DMS79 treated with DMSO at 0.1 percent for 48 hours (cell line): ENCODE measurements around the gene LRRC40.
"Not testable (repeated sequence)": the region's sequence is repeated elsewhere in the genome, so short reads cannot be mapped to it uniquely, and the experiment has no call there.

Experiments used
- DNase-seq: peaks from one replicate; lab custom pipeline; 2025; lab: John Stamatoyannopoulos, UW

The LRRC40 gene

DNA sequence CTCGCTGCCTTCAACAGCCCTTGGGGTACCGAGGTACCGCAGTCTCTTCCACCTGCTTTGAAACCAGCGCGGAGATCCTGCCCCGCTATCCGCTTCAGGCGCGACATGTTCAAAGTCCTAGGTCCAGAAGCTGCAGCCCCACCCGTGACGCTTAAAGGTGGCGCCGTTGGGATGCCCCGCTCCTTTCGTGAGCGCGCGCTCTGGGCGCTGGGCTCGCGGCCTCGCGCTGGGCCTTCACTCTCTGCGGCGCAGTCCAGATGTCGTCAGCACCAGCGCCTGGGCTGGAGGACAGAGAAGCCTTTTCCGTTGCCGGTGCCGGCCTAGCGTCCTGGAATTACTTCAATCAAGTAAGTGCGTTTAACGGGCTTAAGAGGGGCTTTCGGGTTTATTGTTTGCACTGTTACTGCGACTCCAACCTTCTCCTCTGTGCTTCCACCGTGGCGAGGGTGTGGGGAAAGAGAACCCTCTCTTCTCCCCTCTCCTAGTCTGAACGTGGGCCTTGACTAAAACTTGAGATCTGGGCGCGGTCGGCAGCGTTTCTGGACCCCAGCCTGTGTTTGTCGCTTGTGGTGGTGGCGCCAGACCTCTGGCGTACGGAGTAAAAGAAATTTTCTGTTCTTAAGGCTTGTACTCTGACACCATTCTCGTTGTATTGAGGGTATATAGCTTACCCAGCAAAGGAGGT is at the start of gene LRRC40:
TSS of gene LRRC40 (minus strand) at position 146 of the 685 bp plus-strand sequence. CDS start at position 107, 39 bp downstream.
- peak; percentile 90 for DNase-seq

DNA sequence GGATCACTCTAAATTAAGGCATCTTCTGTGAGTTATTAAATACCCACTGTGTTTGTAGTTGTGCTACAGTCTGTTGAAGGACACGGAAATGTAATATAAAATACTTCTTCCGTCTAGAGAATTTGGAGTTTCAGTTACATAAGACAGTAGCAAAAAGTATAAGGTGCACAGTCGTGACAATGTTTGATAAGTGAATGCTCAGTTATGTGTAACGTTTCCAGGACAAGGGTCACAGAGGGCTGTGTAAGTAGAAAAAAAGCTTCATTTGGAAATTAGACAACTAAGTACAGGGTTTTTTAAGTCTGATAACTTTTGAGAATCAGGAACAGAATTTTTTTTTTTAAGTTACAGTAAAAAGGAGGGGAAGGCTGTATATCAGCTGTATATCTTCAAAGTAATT is 43.4 kb upstream of the LRRC40 start:
- no peak for DNase-seq

DNA sequence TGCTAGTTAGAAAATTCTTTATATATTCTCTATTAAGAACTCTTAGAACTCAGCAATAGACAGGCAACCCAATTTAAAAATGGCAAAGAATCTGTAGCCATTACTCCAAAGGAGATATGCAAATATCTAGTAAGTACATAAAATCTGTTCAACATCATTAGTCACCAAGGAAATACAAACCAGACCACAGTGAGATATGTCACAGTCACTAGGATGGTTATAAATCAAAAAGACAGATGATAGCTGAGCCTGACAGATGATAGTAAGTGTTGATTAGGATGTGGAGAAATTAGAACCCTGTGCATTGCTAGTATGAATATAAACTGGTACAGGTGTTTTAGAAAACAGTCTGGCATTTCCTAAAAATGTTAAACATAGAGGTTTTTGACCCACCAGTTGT is 42.4 kb upstream of the LRRC40 start:
- no peak for DNase-seq

DNA sequence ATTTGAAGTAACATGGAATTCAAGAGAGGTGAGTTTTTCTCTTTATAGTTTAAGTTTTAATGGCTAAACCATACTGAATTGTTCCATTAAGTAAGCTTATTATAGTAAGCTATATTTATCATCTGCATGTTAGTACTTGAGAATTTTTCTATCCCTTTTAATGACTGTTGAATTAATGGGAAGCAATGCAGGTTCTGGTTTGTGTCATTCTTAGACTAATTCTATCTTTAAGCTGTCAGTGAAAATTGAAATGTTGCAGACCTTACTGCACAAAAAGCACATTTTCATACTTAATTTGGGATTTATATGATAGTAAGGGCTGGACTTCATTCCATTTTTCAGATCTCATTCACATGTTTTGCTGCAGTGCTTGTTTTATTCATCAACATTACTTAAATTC is 41.7 kb upstream of the LRRC40 start:
- no peak for DNase-seq

DNA sequence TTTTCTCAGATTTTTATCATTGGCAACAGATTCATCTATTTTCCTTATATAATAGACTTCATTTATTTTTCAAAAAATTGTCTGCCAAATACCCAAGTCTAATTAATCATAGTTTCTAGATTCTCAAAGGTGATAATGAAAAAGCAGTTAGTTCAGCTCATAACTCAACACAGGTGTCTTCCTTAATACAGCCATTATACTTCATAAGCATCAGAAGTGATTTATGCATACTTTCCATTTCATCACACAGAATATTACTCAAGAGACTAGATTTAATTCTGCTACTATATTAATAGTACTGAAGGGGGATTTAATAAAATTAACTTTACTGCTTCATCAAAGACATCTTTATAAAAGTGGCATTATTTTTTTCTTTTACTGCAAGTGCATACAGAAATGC is 34.6 kb upstream of the LRRC40 start:
- DNase-seq = no peak

DNA sequence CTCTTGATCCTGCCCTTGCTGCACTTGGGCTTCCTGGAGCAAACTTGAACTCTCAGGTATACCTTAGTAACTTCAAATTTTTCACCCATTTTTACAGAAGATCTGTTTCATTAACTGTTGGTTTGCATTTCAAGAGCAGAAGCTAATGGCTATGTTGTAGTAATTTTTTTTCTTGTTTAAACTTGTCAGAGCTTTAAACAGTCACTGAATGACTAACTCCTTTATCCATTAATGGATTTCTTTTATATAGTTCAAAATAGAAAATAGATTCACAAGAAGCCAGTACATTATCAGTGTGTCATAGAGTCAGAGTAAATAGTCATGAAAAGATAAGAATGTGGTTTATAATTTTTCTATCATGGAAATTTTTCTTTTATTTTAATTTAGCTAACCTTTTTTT is 29.4 kb upstream of the LRRC40 start:
- no peak for DNase-seq

DNA sequence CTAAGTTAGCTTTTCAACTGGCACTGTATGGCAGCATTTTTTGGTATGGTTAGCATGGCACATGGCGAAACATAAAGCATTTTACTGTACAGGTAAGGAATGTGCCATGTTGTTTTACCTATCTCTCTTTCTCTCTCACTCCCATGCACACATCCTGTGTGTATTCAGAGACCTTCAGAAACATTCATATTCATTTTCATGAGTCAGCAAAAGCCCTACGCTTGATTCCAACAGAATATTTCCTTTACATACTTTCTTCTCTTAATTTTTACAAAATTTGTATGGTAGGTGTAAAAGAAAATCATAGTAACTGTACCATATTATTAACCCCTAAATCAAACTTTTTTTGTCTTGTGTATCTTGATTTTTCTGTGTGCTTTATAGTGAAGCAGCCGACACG is 26.1 kb upstream of the LRRC40 start:
- no peak for DNase-seq

DNA sequence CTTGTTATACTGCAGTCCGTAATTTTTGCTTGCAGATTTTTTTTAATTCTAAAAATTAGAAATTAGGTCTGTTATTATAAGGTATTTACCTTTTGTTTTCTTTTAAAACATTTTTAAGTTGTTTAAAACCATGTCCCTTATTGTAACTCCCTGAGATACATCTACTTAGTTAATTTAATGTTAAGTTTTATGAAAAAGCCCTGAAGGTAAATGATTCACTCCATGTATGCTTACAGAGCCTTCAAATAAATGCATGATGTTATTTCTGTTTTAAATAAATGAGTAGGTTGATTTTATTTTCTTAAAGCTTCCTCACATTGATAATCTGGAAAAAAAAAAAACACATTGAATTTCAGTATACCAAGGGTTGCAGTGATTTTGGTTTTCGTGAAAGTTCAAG is 23.3 kb upstream of the LRRC40 start:
- no peak for DNase-seq

DNA sequence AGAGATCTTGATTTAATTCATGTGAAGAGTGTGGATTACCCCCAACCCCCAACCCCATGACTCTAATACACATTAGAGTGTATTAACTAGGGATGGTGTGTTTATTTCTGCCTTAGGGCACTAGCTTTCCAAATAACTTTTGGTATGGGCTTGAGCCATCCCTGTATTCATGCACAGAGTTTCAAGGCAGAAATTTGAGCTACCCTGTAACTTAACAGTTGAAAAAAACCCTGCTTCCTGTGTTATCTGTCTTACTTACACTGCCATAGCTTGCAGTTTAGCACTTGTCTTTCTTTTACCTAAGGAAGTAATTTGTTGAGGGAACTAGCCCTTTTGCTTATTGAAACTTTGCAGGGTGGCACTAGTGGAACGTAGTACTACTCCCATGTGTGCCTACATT is 22.1 kb upstream of the LRRC40 start:
- no peak for DNase-seq

DNA sequence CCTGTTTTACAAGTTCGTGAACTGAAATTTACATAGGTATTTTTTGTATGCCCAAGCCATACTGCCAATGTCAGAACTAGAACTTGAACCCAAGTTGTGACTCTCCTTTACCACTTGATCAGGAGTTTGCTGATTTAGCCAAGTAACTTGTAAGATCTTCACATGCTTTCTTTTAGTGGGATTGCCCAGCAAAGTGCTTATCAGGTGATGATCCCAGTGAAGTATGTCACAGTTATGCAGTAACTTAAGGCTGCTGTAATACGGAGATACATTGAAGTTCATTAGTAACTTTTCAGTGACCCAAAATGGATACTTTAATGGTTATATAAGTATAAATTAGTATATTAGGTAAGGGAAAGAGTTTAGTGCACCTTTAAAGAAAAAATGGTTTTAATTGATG is 19.6 kb upstream of the LRRC40 start:
- DNase-seq = no peak

DNA sequence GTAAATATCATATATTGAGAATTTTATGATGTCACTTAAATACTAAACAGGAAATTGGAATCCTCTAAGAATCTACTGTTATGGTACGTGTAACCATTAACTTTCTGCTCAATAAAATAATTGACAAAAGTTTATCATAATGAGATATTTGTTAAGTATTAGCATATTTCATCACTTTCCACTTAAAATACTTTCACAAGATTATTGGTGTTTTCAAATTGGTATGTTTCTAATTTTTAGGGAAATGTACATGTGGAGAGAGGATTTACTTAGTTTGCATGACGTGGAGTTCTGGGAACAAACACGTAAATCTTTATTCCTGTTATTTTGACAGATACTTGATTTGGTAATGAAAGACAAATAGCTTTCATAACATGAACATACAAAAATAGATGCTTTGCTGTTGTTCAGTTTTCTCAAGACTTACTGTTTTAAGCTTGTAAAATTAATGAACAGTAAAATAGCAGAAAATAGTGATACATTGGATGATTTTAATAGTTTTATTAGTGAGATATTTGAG is 17.4 kb upstream of the LRRC40 start:
- DNase-seq = no peak

DNA sequence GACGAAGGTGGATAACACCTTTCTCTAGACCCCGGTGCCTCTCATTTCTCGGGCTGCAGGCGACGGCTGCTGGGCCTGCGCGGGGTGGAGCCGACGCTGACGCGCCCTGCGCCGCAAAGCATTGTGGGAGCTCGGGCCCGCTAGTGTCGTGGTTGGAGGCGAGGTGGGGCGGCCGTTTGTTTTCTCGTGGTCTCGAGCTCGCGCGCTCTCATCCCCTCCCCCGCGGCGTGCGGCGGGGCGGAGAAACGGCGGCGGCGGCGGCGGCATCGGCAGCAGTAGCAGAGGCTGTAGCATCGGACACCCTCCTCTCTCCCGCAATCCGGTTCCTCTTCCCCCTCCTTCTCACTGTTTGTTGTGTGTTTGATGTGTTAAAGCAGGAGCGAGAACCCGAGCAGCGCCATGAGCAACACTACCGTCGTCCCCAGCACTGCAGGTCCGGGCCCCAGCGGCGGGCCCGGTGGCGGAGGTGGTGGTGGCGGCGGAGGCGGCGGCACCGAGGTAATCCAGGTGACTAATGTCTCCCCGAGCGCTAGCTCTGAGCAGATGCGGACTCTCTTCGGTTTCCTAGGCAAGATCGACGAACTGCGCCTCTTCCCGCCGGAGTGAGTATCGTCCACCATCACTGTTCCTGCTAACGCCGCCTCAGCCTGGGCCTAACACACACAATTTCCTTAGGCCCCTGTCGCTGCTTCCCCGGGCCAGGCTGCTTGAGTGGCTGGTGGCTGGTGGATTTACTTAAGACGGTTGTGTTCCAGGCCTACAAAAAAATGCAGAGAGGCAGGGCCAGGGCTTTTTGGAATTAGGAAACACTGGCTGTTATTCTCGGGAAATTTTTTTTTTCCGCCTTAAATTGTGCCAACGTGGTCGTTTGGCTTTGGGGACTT is 16.1 kb upstream of the LRRC40 start, which contains the start of gene SRSF11:
TSS of gene SRSF11 (plus strand) at position 143 of the 884 bp plus-strand sequence. CDS start at position 400, 257 bp downstream.
- peak; percentile 83 for DNase-seq

DNA sequence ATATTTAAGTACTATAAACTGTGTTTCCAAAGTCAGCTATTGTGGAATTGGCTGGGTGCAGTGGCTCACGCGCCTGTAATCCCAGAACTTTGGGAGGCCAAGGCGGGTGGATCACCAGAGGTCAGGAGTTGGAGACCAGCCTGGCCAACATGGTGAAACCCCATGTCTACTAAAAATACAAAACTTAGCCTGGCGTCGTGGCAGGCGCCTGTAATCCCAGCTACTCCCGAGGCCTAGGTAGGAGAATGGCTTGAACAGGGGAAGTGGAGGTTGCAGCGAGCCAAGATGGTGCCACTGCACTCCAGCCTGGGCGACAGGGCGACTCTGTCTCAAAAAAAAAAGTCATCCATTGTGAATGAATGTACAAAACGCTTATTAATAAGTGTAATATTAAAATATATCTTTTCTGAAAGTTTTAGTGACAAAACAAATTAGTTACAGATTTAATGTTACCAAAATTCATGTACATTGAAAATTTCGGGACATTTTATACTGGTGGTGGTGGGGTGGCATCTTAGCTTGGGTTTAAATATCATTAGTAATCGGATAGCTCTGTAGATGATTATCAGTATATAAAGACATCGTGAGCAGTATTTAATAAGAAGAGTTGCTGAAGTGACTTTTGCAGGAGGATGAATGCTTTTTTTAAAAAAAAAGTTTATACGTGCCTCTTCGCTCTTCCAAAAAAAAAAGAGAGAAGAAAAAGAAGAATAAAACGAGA is 15.3 kb upstream of the LRRC40 start:
- DNase-seq = no peak

DNA sequence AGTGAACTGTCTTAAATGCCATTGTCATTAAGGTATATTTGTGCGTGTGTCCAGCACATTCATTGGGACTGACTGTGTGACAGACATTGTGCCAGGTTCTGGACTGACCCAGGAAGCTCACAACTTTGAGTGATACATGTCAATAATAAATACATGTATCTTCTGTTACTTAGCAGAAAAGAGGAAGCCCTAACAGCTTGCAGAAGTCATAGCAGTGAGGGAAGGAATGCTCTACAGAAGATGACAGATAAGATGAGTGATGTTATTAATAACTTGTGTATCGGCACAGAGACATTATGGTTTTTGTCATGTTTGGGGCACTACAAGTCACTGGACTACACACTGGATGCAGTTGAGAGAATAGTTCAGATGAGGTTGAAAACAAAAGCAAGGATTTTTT is 14.6 kb upstream of the LRRC40 start:
- DNase-seq = no peak

DNA sequence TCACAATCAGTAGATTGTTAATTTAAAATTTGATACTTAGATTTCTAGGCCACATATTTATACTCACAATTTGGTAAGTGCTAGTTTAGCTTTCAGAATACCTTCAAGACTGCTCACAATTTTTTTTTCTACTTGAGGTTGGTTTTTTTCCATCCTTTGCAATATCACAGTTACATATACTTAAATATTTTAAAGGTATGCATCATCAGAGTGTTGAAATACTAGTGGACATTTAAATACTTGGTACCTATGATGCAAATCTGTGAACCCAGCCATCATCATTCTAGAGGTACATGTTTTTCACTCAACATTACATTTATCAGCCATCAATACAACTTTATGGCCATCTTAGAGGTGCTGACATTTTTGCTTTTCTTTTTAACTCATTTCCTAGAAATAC is 6.2 kb upstream of the LRRC40 start:
- DNase-seq = no peak

DNA sequence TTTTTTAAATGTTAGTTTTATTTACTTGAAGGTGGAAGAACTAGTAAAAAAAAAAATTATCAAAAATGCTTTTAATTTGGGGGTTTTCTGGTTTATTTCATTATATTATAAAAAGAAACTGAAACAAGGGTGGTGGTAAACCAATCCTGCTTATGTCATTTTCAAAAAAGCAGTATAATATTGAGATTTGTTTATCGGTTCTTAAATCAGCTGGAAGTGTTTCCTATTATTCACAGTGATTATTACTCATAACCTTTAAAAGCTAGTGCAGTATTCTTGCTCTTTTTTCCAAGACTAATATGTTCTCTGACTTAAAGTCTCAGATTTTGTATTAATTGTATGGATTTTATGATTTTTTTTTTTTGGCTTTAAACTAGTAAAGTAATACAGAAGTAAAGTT is 5.4 kb upstream of the LRRC40 start:
- no peak for DNase-seq

DNA sequence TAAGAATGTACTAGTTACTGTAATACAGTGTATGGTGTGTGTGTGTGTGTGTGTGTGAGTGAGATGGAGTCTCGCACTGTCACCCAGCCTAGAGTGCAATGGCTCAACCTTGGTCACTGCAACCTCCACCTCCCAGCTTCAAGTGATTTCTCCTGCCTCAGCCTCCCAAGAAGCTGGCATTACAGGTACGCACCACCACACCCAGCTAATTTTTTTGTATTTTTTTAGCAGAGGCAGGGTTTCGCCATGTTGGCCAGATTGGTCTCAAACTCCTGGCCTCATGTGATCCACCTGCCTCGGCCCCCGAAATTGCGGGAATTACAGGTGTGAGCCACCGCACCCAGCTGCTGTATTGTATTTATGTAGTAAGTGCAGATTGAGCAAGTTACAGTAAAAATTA is 2.9 kb upstream of the LRRC40 start:
- no peak for DNase-seq

DNA sequence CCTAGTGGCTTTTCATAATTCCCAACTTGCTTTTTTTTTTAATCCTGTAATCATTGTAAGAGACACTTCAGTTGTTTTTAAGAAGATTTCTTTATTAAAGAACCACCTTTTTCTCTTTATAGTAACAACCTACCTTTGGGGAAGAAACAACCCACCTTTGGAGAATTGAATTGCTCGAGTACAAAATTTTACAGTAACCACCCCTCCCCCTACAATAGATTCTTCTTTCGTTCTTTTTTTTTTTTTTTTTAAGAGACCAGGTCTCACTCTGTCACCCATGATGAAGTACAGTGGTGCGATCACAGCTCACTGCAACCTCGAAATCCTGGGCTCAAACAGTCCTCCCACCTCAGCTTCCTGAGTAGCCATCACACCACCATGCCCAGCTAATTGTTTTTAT is 2.1 kb upstream of the LRRC40 start:
- DNase-seq = no peak

DNA sequence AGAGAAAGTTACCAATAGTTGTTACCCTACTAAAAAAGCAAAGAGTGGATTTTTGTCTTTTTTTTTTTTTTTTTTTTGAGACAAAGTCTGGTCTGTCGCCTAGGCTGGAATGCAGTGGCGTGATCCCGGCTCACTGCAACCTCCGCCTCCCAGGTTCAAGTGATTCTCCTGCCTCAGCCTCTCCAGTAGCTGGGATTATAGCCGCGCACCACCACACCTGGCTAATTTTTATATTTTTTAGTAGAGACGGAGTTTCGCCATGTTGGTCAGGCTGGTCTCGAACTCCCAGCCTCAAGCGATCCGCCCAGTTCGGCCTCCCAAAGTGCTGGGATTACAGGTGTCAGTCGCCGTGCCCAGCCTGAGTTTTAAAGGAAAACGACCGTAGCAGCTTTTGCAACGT is 1.5 kb upstream of the LRRC40 start:
- not testable (repeated sequence) for DNase-seq

DNA sequence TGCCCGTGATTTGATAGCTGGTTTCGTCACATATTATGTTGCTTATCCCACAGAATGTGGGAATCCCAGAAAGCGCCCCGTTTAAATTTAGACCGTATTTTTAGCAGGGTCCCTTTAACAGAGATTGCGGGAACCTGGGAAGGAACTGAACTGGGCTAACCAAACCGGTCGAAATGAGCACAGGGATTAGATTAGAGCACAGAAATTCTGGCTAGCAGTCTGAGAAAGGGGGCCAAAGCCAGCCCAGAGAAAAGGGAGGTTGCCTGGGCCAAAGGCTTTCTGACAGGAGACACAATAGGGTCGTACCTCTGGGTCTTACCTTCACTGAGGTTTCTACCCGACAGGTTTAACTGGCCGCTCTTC is 327 bp downstream of the LRRC40 start:
- DNase-seq = peak; percentile 53

DNA sequence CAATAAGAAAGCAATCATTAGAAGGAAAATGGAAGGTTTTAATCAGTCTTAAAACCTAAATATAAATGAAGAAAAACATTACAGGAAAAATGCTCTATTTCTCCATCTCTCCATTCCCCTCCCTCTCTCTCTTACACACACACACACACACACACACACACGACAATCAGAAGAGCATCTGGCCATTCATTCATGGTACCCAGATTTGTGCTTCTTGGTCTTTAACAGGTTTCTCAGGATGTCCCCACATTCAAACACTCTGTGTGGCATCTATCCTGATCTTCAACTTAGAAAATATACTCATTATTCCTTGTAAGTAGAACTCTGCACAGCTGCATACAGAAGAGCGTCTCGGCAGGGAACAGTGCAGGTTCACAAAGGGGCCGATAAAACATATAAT is 779 bp downstream of the LRRC40 start:
- DNase-seq = no peak

DNA sequence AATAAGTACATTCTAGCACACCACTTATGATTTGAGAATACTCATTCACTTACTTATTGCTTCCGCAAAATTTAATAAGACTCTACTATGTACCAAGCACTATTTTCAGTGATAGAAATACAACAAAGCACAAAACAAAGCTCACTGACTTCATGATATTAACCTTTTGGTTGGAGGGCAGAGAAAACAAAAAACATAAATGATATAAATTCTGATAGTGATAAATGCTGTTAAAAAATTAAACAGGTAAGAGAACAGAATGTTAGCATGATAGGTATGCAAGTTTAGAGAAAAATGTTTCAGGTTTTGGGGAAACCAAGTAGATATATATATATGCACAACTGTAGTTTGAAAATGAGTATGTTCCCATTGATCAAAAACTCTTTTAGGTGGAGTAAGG is 1.2 kb downstream of the LRRC40 start:
- DNase-seq = no peak
